Fibroblast of upper back skin (primary cell): Measurements from ENCODE around the gene MMEL1.
"Not testable (repeated sequence)": the region's sequence is repeated elsewhere in the genome, so short reads cannot be mapped to it uniquely, and the experiment has no call there.

Experiments
- DNase-seq: peaks from one replicate; pipeline ENCODE4 v3.0.0-alpha.2; 2013

Gene MMEL1

DNA sequence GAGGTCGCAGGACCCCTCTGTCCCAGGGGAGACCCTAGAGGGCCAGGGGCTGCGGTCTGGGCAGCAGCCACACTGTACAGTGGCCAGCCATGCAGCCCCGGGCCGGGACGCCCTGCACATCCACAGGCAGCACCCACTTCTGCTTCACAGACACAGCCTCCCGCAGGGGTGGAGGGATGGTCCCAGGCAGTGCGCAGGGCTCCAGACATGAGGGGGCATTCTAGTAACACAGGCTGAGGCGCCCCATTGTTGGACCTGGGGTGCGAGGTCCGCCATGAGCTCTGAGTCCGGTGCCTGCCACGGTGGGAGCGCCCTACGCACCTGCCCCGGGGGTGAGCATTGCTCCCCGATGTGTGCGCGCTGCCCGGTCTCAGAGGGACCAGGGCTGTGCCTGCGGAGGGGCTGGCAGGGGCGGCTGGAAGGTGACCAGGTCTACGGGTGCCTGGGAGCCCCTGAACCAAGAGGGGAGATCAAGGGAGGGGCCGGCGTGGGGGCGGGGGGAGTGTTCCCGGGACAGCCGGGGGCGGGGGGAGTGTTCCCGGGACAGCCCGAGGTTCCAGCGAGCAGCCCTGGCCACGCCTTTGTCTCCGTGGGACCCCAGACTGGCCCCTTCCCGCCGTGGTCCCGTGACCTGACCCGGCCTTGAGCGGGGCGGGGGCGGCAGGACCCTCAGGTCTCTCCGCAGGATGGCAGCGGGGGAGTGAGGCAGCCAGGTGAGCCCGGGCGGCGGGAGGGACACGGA, 4.5 kb downstream of the MMEL1 start:
- DNase-seq, result no peak

DNA sequence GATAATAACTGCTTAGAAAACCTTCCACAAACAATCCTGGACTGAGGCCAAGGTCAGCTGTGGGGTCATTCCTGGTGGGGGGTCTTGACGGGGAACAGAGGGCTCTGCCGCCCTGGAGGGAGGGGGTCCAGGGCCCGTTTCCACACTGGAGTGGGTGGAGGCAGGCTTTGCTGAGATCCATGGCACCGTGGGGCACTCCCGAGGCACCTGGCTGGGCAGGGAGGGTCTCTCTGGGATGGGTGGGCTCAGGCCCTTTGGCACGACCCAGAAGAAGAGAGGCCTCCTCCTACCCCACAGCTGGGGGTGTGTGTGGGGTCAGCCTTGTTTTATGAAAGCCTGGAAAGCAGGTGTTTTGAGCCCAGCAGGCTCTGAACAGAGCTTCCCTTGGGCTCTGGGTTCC, 5.1 kb downstream of the MMEL1 start:
- DNase-seq, result no peak

DNA sequence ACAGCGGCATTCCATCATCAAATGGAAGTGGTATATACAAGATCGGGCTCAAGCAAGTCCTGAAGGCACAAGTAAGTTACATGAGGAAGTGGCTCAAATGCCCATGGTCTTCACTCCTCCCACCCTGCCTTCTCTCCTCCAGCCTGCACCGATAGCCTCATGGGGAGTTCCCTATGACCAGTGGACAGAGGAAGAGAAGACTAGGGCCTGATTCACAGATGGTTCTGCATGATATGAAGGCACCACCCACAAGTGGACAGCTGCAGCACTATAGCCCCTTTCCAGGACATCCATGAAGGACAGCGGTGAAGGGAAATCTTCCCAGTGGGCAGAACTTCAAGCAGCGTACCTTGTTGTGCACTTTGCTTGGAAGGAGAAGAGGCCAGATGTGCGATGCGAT, 7.1 kb downstream of the MMEL1 start:
- not testable (repeated sequence) for DNase-seq

DNA sequence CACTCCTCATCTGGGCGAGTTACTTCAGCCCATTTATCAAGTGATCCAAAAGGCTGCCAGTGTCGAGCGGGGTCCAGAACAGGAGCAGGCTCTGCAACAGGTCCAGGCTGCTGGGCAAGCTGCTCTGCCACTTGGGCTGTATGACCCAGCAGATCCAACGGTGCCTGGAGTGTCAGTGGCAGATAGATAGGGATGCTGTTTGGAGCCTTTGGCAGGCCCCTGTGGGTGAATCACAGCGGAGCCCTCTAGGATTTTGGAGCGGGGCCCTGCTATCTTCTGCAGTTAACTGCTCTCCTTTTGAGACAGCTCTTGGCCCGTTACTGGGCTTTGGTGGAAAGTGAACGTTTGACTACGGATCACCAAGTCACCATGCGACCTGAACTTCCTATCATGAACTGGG, 7.5 kb downstream of the MMEL1 start:
- DNase-seq, result no peak

DNA sequence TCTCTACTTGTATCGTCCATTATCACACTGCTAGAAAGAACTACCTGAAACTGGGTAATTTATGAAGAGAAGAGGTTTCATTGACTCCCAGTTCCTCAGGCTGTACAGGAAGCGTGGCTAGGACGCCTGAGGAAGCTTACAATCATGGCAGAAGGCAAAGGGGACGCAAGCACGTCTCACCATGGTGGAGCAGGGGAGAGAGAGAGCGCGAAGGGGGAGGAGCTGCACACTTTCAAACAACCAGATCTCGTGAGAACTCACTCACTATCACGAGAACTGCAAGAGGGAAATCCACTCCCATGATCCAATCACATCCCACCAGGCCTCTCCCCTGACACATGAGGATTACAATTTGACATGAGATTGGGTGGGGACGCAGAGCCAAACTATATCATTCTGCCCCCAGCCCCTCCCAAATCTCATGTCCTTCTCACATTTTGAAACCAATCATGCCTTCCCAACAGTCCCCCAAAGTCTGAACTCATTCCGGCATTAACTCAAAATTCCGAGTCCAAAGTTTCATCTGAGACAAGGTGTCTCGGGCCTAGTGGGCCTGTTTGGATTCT, 8.0 kb downstream of the MMEL1 start:
- no peak for DNase-seq

DNA sequence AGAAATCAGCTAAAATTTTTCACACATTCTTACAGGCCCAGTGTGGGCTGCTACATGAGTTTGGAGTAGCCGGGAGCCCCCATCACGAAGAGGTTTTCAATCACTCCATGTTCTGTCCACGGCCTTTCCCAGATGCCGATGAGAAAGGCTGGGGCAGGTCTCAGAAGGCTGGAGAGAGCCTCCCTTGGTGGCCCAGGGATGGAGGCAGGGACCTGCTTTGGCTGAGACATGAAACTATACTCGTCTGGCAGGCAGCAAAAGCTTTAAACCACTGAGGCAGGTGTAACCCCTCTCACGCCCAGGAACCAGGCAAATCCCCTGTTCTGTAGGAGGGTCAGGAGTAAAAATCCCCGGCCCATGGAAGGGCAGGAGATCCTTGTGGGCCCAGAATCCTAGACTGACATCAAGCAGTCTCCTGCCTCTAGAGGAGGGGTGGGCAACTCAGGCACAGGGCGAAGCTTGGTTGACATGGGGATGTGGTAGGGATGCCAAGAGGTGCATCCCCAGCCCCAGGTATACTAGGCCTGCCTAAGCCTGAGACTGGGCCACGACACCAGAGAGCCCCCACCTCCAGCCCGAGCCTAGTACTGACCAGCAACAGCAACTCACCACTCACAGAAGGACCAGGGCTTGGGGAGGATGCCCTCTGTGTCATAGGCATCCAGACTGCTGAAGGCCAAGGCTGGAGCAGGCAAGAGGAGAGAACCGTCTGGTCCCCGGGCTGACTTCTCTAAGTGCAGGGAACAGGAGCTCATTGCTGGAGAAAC, 9.1 kb downstream of the MMEL1 start:
- no peak for DNase-seq

DNA sequence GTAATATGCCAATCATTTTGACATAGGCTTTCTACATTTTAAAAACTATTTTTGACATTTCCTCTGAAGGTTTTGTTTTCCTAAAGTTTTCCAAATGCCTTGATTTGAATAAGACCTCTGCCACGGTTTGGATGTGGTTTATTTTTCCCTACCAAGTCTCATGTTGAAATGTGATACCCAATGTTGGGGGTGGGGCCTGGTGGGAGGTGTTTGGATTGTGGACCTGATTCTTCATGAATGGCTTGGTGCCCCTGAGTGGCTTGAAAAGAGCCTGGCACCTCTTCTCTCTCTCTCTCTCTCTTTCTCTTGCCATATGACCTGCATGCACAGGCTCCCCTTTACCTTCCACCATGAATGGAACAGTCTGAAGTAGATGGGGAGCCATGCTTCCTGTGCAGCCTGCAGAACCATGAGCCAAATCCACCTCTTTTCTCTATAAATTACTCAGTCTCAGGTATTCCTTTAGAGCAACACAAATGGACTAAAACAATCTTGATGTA, 14.8 kb downstream of the MMEL1 start:
- no peak for DNase-seq

DNA sequence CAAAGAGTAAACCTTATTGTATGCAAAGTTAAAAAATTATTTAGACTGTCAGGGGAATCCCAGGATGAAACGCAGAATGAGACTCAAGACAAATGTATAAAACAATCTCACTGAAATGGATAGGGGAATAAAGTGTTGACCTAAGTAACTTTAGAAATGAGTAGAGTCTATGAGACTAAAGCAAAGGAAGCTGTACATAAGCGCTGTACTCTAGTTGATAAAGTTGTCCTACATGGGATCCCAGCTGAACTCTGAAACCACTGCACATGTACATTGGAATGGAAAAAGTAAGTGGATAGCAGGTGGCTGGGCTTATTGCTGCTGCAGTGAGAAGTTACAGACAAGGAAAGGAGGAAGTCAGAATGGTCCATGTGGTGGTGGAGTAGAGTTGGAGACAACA, 18.7 kb downstream of the MMEL1 start:
- no peak for DNase-seq

DNA sequence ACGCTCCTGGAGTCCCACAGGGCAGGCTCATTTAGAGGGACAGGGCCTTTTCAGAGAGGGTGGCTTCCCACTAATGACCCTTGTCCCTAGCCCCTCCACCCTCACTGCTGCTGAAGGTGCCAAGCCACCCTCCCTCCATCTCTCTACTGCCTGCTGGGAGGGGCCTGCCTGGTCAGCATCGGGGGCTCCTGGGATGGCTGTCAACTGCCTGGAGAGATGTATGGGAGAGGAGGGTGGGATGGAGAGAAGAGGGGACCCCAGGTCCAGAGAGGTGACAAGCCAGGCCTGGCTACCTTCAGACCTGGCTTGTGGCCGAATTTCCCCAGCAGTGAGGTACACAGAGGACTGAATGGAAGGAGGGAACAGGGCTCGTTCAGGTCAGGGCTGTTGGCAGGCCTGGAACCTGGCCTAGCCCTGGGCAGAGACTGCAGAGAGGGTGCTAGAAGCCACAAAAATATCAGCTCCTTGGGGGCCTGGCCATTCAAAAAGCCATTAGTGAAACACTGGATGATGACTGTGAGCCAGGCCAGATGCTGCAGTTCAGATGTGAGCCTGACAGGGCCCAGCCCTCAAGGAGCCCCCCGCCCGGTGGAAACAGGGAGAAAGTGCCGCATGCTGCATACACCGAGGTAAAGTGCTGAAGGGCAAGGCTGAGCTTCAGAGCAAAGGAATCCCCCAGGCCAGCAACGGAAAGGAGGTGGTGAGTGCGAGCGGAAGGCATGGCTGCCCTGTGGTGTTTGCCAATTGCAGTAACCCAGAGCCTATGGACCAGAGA, 20.0 kb downstream of the MMEL1 start:
- DNase-seq, result no peak

DNA sequence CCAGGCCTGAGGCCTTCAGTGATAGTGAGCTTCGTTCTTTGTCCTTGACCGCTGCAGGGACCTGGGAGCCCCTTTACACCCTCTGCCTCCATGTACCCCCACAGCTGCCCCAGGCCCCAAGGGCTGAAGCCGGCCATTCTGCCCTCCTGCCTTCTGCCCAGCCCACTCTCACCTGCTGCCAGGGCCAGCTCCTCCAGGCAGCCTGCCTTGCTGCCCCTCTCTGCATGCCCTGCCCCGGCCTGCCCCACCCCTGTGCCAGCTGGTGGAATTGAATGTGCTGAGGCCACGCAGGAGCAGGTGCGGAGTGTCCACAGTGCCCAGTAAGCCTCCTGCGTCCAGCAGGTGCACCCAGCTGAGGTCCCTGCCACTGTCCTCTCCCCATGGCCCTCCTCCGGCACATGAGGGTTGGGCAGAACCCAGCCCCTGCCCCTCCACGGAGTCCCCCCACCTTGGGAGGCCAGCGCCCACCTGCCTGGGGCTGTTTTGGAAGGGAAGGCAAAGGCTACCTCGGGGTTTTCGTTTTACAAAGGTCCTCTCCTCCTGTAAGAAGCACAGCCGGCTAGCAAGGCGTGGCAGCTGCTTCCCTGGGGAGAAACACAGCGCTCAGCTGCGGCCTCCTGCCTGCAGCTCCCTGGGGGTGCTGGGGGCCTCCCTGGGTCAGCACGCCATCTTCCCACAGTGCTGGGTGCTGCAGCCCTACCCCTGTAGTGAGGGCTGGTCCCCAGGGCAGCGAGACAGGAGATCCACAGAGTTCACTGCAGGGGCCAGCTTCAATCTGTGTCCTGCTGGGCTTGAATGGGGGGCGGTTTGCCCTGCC, 21.0 kb downstream of the MMEL1 start:
- DNase-seq, result no peak

DNA sequence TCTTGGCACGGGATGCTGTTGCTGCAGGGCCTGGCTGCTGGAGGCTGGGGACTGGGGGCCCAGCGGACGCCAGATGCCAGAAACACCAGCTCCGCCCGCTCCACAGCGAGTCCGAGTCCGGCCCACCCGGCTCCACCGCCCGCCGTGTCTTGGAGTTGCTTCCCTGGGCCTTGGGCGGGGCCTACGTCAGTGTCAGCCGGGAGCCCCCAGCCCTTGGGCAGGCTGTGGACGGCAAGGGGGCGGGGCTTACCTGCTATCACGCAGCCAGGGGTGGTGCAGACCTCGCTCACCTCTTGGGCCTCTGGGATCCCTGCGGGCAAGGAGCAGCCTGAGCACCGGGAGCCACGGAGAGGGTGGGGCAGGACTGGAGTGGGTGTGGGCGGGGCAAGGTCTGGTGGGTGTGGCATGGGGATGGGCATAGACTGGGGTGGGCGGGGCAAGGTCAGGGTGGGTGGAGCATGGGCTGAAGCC, 21.8 kb downstream of the MMEL1 start:
- DNase-seq, result no peak

DNA sequence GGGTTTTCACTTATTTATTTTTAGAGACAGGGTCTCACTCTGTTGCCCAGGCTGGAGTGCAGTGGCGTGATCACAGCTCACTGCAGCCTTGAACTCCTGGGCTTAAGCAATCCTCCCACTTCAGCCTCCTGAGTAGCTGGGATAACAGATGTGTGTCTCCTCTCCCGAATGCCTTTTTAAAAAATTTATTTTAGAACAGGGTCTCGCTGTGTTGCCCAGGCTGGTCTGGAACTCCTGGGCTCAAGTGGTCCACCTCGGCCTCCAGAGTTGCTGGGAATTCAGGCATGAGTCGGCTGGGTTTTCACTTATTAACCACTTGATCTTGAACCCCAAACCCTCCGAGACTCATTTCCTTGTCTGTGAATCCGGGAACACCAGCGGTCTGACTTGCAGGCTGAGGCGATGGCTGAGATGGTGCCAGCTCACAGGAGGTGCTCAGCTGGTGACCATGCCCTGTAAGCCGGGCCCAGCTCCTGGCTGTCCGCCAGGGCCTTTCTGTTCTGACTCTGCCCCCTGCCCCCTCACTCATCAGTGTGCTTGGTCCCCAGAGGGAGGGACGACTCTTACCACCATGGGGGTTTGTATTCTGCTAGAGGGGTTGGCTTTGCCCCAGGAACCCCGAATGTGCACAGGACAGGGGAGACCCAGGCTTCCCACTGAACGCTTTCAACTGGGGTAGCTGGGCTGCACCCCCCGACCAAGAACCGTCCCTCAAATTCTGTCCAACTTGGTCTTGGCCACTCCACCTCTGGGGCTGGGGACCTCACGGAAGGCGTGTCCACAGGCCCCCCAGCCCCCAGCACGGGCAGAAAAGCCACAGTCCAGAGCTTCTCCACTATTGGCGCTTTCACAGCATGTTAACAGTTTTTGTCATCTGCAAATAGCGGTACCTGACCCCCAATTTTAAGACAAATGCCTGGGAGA, 22.5 kb downstream of the MMEL1 start:
- DNase-seq, result no peak

DNA sequence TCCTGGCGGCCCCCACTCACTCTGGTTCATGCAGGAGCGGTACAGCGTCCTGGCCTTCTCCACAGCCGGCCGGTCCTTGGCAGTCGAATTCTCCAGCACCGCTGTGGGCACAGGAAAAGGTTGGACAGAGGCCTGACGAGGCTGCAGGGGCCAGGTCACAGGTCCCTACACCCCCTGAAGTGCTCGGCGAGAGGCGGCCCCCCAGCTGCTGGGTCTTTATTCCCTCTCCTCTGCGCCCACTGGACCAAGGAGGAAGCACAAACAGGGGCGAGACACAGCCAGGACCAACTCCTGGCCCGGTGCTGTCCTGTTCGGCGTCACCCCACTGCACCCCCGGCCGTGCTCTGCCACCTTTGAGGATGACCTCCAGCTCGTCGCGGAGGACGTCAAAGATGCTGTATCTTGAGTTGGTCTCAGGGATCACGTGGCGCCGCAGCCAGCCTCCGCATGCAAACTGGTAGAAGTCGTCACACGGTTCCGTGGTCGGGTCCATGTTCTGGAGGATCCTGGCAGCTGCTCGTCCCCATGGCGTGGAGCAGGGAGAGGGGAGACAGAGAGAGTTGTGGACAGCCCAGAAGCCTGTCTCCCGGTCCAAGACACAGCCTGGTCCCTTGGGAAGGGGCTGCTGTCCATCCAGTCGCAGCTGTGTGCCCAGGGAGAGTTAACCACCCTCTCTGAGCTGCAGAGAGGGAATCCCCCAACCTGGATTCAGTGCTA, 23.3 kb downstream of the MMEL1 start:
- no peak for DNase-seq

DNA sequence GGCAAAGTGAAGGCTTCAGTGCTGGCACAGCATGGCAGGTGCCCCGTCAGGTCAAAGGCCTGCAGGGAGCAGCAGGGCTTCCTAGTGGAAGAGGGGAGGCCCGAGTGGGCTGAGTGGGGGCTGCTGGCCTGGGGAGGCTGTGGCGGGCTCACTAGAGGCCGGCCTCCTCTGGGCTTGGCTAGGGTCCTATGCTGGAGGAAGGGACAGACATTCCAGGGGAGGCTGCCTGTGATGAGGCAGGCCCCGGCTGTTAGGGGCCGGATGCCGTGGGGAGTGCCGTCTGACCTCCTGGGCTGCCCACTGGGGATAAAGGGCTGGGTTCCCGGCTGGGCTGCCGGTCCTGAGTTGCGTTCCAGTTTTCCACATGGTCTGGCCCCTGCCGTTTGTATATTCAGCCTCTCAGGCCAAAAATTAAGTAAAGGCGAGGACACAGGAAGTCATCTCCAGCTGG, 25.1 kb downstream of the MMEL1 start:
- no peak for DNase-seq

DNA sequence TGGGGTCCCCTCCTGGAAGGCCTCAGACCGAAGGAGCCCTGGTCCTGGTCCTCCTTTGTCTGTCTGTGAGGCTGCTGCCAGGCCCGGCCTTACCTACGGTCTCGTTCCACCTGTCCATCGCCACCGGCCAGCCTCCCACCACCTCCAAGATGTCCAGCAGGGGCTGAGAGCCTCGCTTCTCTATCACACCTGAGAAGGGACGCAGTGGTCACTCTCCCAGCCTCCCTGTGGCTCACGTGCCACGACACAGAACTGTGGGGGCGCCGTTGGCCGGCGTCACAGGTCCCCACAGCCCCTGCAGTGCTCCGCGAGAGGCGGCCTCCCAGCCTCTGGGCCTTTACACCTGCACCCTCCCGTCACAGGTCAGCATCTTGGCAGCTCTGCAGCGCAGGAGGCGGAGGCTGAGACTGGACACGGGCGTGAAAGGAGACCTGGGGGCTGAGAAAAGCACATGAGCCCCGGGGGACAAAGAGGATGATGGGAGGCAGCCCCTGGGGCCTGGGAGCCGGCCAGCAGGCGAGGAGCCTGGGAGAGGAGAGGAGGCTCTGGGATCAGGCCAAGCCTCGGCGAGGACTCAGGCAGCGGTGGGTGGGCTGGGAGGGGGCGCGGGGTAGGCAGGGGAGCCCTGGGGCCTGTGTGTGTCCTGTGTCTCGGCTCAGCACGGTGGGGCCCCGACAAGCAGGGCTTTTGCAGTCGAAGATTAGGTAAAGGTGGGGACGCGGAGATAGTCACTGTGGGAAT, 25.8 kb downstream of the MMEL1 start:
- no peak for DNase-seq

DNA sequence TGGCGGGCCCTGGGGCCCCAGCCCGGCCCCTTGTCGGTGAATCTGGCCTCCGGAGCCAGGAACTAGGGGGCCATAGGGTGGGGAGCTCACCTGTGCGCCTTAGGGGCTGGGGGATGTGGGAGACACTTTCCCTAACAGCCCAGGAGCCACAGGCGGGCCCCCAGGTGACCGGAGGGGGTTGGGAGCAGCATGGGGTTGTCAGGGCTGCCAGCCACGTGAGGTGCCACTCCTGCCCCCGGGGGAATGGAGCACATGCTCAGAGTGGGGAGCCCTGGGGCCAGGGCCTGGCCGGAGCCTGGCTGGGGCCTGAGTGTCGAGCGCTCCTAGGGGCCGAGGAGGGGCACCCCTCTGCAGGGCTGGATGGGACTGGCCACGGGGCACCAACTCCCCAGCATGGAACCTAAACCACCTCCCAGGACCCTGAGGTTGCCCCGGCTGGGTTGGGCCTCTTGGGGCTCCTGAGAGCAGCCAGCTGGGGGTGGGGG, 26.4 kb downstream of the MMEL1 start:
- no peak for DNase-seq

DNA sequence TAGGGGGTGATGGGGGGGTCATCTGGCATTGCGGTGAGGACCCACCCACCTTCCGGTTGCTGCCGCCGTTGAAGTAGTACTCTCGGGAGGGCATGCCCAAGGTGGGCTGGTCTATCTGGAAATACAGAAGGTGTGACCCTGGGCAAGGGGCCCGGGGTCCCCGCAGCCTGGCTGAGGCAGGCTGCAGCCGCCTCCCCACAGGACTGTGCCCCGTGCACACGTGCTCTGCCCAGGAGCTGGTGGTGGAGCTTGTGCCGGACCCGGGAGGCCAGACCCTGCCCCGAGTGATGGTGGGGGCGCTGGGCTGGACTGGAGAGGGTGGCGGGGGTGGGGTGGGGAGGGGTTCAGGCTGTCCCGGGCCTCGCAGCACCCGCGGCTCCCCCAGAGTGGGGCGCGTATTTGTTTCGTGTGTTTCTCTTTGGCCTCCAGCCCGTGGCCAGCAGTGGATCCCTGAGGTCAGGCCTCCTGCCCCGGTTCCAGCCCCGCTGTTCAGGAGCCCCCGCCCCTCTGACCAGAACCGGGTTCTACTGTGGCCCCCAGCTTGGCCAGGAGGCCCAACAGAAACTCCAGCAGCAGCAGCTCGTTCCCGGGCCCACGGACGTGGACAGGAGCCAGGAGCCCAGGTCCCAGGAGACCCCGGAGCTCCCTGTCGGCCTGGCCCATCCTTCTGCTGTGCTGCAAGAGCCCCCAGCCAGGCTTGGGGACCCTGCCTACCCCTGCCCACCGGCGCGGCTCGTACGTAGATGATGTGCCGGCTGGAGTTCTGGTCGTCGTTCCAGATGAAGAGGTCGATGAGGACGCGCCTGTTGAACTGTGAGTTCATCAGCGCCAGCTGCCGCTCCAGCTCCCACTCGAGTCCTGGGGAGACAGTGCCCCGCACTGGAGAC, 27.1 kb downstream of the MMEL1 start:
- no peak for DNase-seq

DNA sequence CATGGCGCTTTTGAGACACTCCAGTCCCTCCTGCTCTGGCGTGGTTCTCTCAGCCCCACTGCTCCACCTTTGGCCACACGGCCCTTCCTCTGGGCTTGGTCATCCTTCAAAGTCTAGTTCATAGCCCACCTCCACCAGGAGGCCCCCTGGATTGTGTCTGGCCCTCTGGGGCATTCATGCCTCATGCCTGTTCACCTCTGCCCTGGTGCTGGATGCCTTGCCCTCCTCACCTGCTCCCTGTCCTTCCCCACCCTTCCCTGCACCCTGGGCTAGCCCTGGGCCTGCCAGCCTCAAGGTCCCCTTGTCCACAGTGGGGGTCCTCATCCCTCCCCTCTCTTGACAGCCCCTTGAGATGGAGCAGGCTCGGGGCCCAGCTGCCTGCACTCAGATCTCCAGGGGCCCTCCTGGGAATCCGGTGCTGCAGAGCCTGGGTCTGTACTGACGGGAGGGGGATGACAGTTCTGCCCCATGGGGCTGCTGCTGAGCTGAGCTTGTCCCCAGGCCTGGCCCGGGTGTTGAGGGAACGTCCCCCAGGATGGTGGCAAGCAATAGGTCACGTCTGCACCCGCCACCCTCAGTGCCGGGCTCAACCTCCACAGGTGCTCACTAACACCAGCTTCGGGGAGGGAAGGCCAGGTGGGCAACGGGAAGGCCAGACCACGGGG, 27.8 kb downstream of the MMEL1 start:
- no peak for DNase-seq
